Measurements from ENCODE around the gene TRAF4. TPM values are rescaled to one million over a fixed set of nuclear protein-coding genes. Genes with fewer than 3 reads are reported as not detected.

Gene TRAF4
- total and polyA plus RNA-seq, 9 of the 15 experiments (the other 6 are each of a cell fraction or from before 2014, with no cell fraction given), result 2.4 to 147 (median 72.4) TPM

- no peak for TF ChIP-seq CCAR2 (IDR thresholded peaks at IDR 0.05; ENCODE audit: low read depth, low read length)
- TF ChIP-seq, protein P1, sequence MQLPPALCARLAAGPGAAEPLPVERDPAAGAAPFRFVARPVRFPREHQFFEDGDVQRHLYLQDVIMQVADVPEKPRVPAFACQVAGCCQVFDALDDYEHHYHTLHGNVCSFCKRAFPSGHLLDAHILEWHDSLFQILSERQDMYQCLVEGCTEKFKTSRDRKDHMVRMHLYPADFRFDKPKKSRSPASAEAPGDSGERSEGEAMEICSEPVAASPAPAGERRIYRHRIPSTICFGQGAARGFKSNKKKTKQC (CRISPR knock-in tag; IDR thresholded peaks at IDR 0.05), result peak; percentile 36; the same call in 1 of the 2 replicates
- peak; percentile 53 for TF ChIP-seq POLR2B (IDR thresholded peaks at IDR 0.05; ENCODE audit: low read depth, partially characterized antibody)
- no peak for TF ChIP-seq MCM3 (IDR thresholded peaks at IDR 0.05)
- TF ChIP-seq ARNT (IDR thresholded peaks at IDR 0.05), result peak; percentile 7 to 12; a peak in 1 of 4 replicates
- 0 out of 2 replicates have a peak, but pooled peaks have one; percentile 35 for TF ChIP-seq HDGF (IDR thresholded peaks at IDR 0.05)
- TF ChIP-seq PREB (CRISPR knock-in tag; IDR thresholded peaks at IDR 0.05), result peak; percentile 23; the same call in 1 of the 2 replicates
- no peak for TF ChIP-seq ZNF175 (CRISPR knock-in tag; IDR thresholded peaks at IDR 0.05; ENCODE audit: low read depth)
- 0 out of 2 replicates have a peak, but pooled peaks have one; percentile 55 for TF ChIP-seq ZNF23 (CRISPR knock-in tag; IDR thresholded peaks at IDR 0.05)
- TF ChIP-seq ZNF165 (CRISPR knock-in tag; IDR thresholded peaks at IDR 0.05; ENCODE audit: borderline replicate concordance), result 0 out of 2 replicates have a peak, but pooled peaks have one; percentile 48
- peak; percentile 49; the same call in 1 of the 2 replicates for TF ChIP-seq GABPB2 (CRISPR knock-in tag; conservative IDR thresholded peaks at IDR 0.05)
- TF ChIP-seq, protein P2, sequence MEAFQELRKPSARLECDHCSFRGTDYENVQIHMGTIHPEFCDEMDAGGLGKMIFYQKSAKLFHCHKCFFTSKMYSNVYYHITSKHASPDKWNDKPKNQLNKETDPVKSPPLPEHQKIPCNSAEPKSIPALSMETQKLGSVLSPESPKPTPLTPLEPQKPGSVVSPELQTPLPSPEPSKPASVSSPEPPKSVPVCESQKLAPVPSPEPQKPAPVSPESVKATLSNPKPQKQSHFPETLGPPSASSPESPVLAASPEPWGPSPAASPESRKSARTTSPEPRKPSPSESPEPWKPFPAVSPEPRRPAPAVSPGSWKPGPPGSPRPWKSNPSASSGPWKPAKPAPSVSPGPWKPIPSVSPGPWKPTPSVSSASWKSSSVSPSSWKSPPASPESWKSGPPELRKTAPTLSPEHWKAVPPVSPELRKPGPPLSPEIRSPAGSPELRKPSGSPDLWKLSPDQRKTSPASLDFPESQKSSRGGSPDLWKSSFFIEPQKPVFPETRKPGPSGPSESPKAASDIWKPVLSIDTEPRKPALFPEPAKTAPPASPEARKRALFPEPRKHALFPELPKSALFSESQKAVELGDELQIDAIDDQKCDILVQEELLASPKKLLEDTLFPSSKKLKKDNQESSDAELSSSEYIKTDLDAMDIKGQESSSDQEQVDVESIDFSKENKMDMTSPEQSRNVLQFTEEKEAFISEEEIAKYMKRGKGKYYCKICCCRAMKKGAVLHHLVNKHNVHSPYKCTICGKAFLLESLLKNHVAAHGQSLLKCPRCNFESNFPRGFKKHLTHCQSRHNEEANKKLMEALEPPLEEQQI (IDR thresholded peaks at IDR 0.05), result no peak
- 0 out of 2 replicates have a peak, but pooled peaks have one; percentile 6 for TF ChIP-seq SOX6 (IDR thresholded peaks at IDR 0.05)
- TF ChIP-seq, protein P3, sequence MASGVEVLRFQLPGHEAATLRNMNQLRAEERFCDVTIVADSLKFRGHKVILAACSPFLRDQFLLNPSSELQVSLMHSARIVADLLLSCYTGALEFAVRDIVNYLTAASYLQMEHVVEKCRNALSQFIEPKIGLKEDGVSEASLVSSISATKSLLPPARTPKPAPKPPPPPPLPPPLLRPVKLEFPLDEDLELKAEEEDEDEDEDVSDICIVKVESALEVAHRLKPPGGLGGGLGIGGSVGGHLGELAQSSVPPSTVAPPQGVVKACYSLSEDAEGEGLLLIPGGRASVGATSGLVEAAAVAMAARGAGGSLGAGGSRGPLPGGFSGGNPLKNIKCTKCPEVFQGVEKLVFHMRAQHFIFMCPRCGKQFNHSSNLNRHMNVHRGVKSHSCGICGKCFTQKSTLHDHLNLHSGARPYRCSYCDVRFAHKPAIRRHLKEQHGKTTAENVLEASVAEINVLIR (CRISPR knock-in tag; IDR thresholded peaks at IDR 0.05), result no peak
- TF ChIP-seq HDAC2 (IDR thresholded peaks at IDR 0.05), result 0 out of 2 replicates have a peak, but pooled peaks have one; percentile 14
- peak; percentile 42; the same call in 1 of the 2 replicates for TF ChIP-seq TRIM25 (IDR thresholded peaks at IDR 0.05; ENCODE audit: borderline replicate concordance)
- TF ChIP-seq, protein P4, sequence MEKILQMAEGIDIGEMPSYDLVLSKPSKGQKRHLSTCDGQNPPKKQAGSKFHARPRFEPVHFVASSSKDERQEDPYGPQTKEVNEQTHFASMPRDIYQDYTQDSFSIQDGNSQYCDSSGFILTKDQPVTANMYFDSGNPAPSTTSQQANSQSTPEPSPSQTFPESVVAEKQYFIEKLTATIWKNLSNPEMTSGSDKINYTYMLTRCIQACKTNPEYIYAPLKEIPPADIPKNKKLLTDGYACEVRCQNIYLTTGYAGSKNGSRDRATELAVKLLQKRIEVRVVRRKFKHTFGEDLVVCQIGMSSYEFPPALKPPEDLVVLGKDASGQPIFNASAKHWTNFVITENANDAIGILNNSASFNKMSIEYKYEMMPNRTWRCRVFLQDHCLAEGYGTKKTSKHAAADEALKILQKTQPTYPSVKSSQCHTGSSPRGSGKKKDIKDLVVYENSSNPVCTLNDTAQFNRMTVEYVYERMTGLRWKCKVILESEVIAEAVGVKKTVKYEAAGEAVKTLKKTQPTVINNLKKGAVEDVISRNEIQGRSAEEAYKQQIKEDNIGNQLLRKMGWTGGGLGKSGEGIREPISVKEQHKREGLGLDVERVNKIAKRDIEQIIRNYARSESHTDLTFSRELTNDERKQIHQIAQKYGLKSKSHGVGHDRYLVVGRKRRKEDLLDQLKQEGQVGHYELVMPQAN (IDR thresholded peaks at IDR 0.05; ENCODE audit: borderline replicate concordance), result peak; percentile 17; the same call in 1 of the 2 replicates
- TF ChIP-seq CREM (IDR thresholded peaks at IDR 0.05; ENCODE audit: low read depth), result peak; percentile 8; the same call in 1 of the 2 replicates
- no peak for TF ChIP-seq HDAC8 (tag; IDR thresholded peaks at IDR 0.05)
These were observed 23.4 kb upstream of the TRAF4 start (continued) for GRCh38 chr17:28720247-28720996.

Measured in K562 (cell line).